ENCODE data around the gene ZBP1.

The ZBP1 gene

GRCh38 chr20:57568088-57568896, 51.9 kb downstream of the ZBP1 start:
- no peak for DNase-seq

- no peak for DNase-seq
Observed at GRCh38 chr20:57567471-57568079, 52.7 kb downstream of the ZBP1 start.

- no peak for DNase-seq
Observed at GRCh38 chr20:57566803-57567459, 53.3 kb downstream of the ZBP1 start.

GRCh38 chr20:57566399-57566798, 53.8 kb downstream of the ZBP1 start:
- DNase-seq = no peak

- DNase-seq = no peak
Observed at GRCh38 chr20:57564951-57565642, 55.1 kb downstream of the ZBP1 start.

GRCh38 chr20:57564180-57564802, 55.9 kb downstream of the ZBP1 start:
- no peak for DNase-seq

- no peak for DNase-seq
Observed at GRCh38 chr20:57563522-57563921, 56.7 kb downstream of the ZBP1 start.

- DNase-seq = no peak
Observed at GRCh38 chr20:57562541-57563465, 57.4 kb downstream of the ZBP1 start.

GRCh38 chr20:57561356-57562279, 58.6 kb downstream of the ZBP1 start:
- DNase-seq = peak; percentile 20

GRCh38 chr20:57560554-57561355, 59.5 kb downstream of the ZBP1 start, which contains the start of gene PCK1:
TSS of gene PCK1 (plus strand) at chr20:57561110. CDS start at chr20:57561412, 302 bp downstream.
- peak; percentile 61 for DNase-seq

- DNase-seq = no peak
Observed at GRCh38 chr20:57559658-57560553, 60.3 kb downstream of the ZBP1 start.

- no peak for DNase-seq
Observed at GRCh38 chr20:57559289-57559634, 61.0 kb downstream of the ZBP1 start.

- no peak for DNase-seq
Observed at GRCh38 chr20:57558614-57559288, 61.5 kb downstream of the ZBP1 start.

- no peak for DNase-seq
Observed at GRCh38 chr20:57557926-57558613, 62.2 kb downstream of the ZBP1 start.

GRCh38 chr20:57556980-57557274, 63.3 kb downstream of the ZBP1 start:
- no peak for DNase-seq

- DNase-seq = no peak
Observed at GRCh38 chr20:57555457-57556184, 64.6 kb downstream of the ZBP1 start.

Measured in RPMI8226 (cell line).